Psoas muscle (tissue), 8 donors: ENCODE results near the gene PRODH2. TPM values are rescaled to one million over a fixed set of nuclear protein-coding genes. Genes with fewer than 3 reads are reported as not detected.

Source experiments
- ATAC-seq, 4 donors: fragments of 200-7000 bp; cut with Tn5 transposase; one replicate each; pipeline ENCODE4 v1.9.1; 2020; ENCODE audit warnings: moderate library complexity in 3 of 4, mild to moderate bottlenecking in 2 of 4
- DNase-seq, 2 donors: peaks; one replicate each; pipeline ENCODE4 v3.0.0-alpha.2; 2020
- H3K27ac ChIP-seq: fragments of 200-600 bp; one replicate; pipeline ENCODE4 v1.8.0; 2022
- H3K27me3 ChIP-seq, 3 donors: fragments of 200-600 bp in 1 of 3; one replicate each; pipeline versions ENCODE4 v1.6.1 to v1.8.0; 2013 to 2022; ENCODE audit warnings: low read length in 2 of 3, mild to moderate bottlenecking in 2 of 3, moderate library complexity in 1 of 3; ENCODE audit not compliant: insufficient read depth in 3 of 3
- H3K36me3 ChIP-seq, 2 donors: fragments of 200-600 bp in 1 of 2; one replicate each; pipeline versions ENCODE4 v1.6.1 to v1.8.0; 2013 to 2022; ENCODE audit warnings: low read depth in 1 of 2, mild to moderate bottlenecking in 1 of 2, moderate library complexity in 1 of 2; ENCODE audit not compliant: insufficient read depth in 1 of 2
- H3K4me1 ChIP-seq: fragments of 200-600 bp; one replicate; pipeline ENCODE4 v1.8.0; 2022
- H3K4me3 ChIP-seq: fragments of 200-600 bp; one replicate; pipeline ENCODE4 v1.8.0; 2022; ENCODE audit warnings: mild to moderate bottlenecking
- H3K9me3 ChIP-seq: fragments of 200-600 bp; one replicate; pipeline ENCODE4 v1.8.0; 2022
- WGBS, 3 donors: extraction: QIAGEN DNeasy Blood & Tissue Kit; methylation state at CpG; one replicate each; pipeline versions ENCODE4 v1.1.6 to v1.1.7; 2013; 5-methylcytosine and 5-hydroxymethylcytosine counted together
- intact Hi-C, 2 donors: fragments of 100-400 bp; cut with DNase I; formaldehyde crosslinking; loops; one replicate each; pipeline versions ENCODE4 v1.11.0 to v1.14.2; 2022
- polyA plus RNA-seq, 3 donors: library from polyadenylated mRNA; stranded (reverse); fragments of 200-250 nt; gene quantifications; one replicate each; pipeline ENCODE4 v1.2.3, GENCODE V29; 2013
- total RNA-seq, 4 donors: library from RNA; stranded (reverse); fragmentation: NEBNext Ultra II Directional in 2 of 4; extraction: Animal tissue kit (Norgen Biotek cat#: 25700) in 2 of 4; gene quantifications; one replicate each; pipeline versions ENCODE4 v1.2.1 to v1.2.4, GENCODE V29; 2021 to 2023
- TF ChIP-seq, protein P1 (sequence below): fragments of 200-600 bp; IDR thresholded peaks from one replicate; pipeline ENCODE4 v1.8.0; 2022; ENCODE audit warnings: antibody characterized with exemption
- donor health status: healthy with polysubstance abuse.
- donor health status: DM: no; HTN: no; CAD: no; lungs with moderate emphysema.
- donor health status: Bipolar disorder and iron deficiency.
- donor health status: healthy.
- donor health status: DM: yes; HTN: yes; CAD: no.
- donor health status: DM: no; HTN: no; CAD: no.
- donor health status: DM: no; HTN: no; CAD: no.
- donor health status: DM: yes; HTN: yes; CAD: no.

PRODH2 gene
- total and polyA plus RNA-seq, 7 donors: not detected

GRCh38 chr19:35832054-35832453 lies 19.4 kb upstream of the PRODH2 start:
- Histone ChIP-seq H3K4me1 (no peaks in the 10 kb centered on the region), H3K27me3 (peaks cover 0 to 17% (median 5%) of the 10 kb centered on the region in 3 donors), H3K36me3 (no peaks in the 10 kb centered on the region), H3K27ac (no peak overlapping the region), H3K9me3 (no peaks in the 10 kb centered on the region), H3K4me3 (no peak overlapping the region)
- TF ChIP-seq, protein P1, sequence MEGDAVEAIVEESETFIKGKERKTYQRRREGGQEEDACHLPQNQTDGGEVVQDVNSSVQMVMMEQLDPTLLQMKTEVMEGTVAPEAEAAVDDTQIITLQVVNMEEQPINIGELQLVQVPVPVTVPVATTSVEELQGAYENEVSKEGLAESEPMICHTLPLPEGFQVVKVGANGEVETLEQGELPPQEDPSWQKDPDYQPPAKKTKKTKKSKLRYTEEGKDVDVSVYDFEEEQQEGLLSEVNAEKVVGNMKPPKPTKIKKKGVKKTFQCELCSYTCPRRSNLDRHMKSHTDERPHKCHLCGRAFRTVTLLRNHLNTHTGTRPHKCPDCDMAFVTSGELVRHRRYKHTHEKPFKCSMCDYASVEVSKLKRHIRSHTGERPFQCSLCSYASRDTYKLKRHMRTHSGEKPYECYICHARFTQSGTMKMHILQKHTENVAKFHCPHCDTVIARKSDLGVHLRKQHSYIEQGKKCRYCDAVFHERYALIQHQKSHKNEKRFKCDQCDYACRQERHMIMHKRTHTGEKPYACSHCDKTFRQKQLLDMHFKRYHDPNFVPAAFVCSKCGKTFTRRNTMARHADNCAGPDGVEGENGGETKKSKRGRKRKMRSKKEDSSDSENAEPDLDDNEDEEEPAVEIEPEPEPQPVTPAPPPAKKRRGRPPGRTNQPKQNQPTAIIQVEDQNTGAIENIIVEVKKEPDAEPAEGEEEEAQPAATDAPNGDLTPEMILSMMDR: no peak
- DNase-seq (no peak), ATAC-seq (no peak)
- 64 to 72% (median 69%) methylated on average over 4 of the region's 4 CpGs for WGBS, 3 donors
- intact Hi-C loops: no loop called here

- TF ChIP-seq, protein P1: no peak
- H3K27ac ChIP-seq: no peak overlapping the region
- WGBS, 3 donors: 63 to 77% (median 68%) methylated on average over 18 of the region's 18 CpGs
- no peaks in the 10 kb centered on the region for H3K9me3 ChIP-seq
- H3K36me3 ChIP-seq: no peaks in the 10 kb centered on the region
- DNase-seq (no peak), ATAC-seq (no peak)
- no peak overlapping the region for H3K4me3 ChIP-seq
- intact Hi-C loops: no loop called here
- H3K27me3 ChIP-seq: peaks cover 0 to 14% (median 5%) of the 10 kb centered on the region in 3 donors
- no peaks in the 10 kb centered on the region for H3K4me1 ChIP-seq
These were observed 18.3 kb upstream of the PRODH2 start for GRCh38 chr19:35830986-35831385.

DNA sequence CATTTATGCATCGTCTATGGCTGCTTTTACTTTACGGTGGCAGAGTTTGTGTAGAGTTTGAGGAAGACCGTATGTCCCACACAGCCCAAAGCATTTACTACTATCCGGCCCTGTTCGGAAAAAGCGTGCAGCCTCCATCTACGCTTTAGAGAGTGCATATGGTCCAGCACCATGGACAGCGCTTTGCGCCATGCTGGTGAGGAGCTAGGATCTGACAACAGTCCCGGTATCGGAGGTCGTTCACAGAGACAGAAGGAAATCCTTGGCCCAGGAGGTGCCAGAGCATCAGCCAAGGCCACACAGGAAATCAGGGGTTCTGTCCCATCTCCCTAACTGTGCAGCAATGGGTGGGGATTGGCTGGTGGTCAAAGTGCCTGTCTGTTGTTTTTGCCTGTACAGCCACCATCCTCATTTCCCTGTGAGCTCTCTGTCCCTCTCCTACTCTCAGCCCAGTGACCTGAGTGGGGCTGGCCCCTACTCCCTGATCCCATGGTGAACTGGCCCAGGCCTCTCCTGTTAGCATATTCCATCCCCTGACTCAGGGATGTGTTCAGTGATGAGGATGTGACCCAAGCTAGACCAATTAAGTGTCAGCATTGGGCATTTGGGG lies 16.2 kb upstream of the PRODH2 start:
- DNase-seq (peak in 1 of 2 donors; percentile 48), ATAC-seq (peak in 1 of 4 donors; percentile 48)
- no peak overlapping the region for H3K27ac ChIP-seq
- no peaks in the 10 kb centered on the region for H3K9me3 ChIP-seq
- peaks cover 0 to 14% (median 2%) of the 10 kb centered on the region in 3 donors for H3K27me3 ChIP-seq
- TF ChIP-seq, protein P1: no peak
- no peaks in the 10 kb centered on the region for H3K36me3 ChIP-seq
- no peaks in the 10 kb centered on the region for H3K4me1 ChIP-seq
- no peak overlapping the region for H3K4me3 ChIP-seq
- 5 to 7% (median 6%) methylated on average over 12 of the region's 12 CpGs for WGBS, 3 donors
- intact Hi-C loops: loop anchor here in 1 of 2 donors (1.0 kb wide), 1 partner anchor 46 kb away; no protein-coding TSS in a partner anchor

- Histone ChIP-seq H3K4me3 (no peak overlapping the region), H3K36me3 (no peaks in the 10 kb centered on the region), H3K4me1 (no peaks in the 10 kb centered on the region), H3K27me3 (peaks cover 0 to 3% (median 2%) of the 10 kb centered on the region in 3 donors), H3K27ac (no peak overlapping the region), H3K9me3 (no peaks in the 10 kb centered on the region)
- DNase-seq (no peak), ATAC-seq (no peak)
- TF ChIP-seq, protein P1: no peak
- intact Hi-C loops: no loop called here
- 70 to 79% (median 73%) methylated on average over 5 of the region's 5 CpGs for WGBS, 3 donors
These were observed 11.5 kb upstream of the PRODH2 start for GRCh38 chr19:35824150-35824549.

DNA sequence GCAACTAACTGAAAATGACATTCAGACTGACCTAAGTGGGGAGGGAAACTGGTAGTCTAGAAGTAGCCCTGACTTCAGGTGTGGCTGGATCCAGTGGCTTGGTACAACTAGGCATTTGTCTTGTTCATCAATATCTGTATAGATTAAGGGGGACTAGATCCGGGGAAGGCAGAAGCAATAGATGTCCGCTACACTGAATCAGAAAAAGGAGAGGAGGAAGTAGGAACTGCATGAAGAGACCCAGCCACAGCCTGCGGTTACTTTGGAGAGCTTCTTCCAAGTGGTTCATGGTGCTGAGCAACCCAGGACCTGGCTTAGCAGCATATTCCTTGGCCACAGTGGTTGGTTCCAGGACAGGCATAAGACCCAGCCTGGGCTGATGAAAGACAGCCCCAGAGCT lies 9.9 kb upstream of the PRODH2 start:
- DNase-seq (no peak), ATAC-seq (no peak)
- Histone ChIP-seq H3K27me3 (peaks cover 0 to 18% (median 3%) of the 10 kb centered on the region in 3 donors), H3K4me1 (no peaks in the 10 kb centered on the region), H3K9me3 (no peaks in the 10 kb centered on the region), H3K36me3 (no peaks in the 10 kb centered on the region), H3K27ac (no peak overlapping the region), H3K4me3 (no peak overlapping the region)
- intact Hi-C loops: no loop called here
- 72 to 88% (median 76%) methylated on average over 3 of the region's 3 CpGs for WGBS, 3 donors
- TF ChIP-seq, protein P1: no peak
